Activated effector memory CD4-positive, alpha-beta T cell treated with Interleukin-2 at 50 U/mL for 16 hours (primary cell): ENCODE results near the gene CIAO3.
A peak's percentile ranks its signal among the peaks of the same experiment; 100 is the strongest.
"Not testable (repeated sequence)": the region's sequence is repeated elsewhere in the genome, so short reads cannot be mapped to it uniquely, and the experiment has no call there.

Source experiments
- DNase-seq: peaks from one replicate; pipeline ENCODE4 v3.0.0-alpha.2; 2020

Gene CIAO3

DNA sequence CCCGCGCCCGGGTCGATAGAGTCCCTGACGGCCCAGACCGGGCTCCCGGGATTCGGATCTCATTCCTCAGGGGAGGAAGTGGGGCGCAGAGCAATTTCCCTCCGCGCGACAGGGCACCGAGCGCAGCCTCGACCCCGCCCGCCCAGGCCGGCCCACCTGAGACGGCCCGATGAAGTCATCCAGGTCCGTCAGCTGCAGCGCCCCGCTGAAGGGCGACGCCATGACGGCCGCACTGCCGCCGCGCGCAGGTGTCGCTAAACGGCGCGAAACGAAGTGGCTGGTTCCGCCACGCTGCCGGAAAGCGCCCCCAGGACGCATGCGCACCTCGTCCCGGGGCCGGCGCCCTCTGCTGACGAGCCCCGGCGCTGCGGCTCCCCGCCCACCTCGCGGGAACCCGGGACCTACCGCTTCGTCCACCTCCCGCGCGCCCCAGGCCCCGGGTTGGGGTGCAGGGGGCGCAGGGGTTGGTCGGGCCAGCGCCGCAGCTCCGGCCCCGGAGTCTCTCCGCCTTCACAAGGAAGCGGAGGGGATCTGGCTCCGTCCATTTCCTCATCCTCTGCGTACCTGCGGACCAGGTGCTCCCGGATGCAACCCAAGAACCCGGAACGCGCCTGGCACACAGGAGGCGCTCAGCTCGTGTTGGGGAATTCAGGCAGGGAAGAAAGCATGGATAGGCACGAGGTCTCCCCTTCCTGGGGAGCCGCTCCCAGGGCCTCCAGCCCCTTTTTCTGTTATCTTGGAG, at the start of gene CIAO3:
CIAO3 (minus strand) TSS at position 234 of the 742 bp plus-strand sequence; CDS start at position 222, 12 bp downstream.
- peak; percentile 85 for DNase-seq

DNA sequence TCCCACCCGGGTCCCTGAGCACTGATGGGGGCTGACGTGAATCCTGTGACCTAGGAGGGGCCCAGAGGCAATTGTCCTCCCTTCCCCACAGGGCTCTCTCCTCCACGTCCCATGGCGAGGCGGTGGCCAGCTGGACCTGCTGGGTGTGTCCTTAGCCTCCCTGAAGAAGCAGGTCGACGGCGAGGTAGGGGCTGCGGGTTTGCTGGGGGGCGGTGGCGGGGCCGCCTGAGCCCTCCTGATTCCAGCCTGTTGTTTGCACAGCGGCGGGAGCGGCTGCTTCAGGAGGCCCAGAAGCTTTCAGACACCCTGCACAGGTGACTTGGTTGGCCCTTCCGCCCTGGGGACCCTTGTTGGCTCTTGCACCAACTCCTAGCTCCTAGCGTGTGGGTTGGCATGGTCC, 49.3 kb upstream of the CIAO3 start:
- no peak for DNase-seq

DNA sequence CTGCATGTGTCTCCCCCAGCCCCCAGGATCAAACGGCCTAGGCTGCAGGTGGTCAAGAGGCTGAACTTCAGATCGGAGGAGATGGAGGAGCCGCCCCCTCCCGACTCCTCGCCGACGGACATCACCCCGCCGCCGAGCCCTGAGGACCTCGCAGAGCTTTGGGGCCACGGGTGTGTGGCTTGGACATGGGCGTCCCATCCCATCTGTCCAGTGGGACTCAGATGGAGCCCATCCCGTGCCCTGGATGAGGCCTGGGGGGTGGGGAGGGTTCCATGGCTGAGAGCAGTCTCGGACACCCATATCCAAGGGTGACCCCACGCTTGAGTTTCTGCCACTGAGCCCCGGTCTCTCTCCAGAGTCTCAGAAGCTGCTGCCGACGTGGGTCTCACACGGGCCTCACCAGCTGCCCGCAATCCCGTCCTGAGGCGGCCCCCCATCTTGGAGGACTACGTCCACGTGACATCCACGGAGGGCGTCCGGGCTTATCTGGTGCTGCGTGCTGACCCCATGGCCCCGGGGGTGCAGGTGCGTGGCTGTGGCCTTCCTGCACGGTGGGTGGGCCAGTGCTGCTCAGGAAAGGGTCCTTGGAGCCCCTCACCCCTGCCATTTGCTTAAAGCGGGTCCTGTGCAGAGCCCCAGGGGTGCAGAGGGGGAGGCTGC, 48.5 kb upstream of the CIAO3 start:
- DNase-seq: no peak

DNA sequence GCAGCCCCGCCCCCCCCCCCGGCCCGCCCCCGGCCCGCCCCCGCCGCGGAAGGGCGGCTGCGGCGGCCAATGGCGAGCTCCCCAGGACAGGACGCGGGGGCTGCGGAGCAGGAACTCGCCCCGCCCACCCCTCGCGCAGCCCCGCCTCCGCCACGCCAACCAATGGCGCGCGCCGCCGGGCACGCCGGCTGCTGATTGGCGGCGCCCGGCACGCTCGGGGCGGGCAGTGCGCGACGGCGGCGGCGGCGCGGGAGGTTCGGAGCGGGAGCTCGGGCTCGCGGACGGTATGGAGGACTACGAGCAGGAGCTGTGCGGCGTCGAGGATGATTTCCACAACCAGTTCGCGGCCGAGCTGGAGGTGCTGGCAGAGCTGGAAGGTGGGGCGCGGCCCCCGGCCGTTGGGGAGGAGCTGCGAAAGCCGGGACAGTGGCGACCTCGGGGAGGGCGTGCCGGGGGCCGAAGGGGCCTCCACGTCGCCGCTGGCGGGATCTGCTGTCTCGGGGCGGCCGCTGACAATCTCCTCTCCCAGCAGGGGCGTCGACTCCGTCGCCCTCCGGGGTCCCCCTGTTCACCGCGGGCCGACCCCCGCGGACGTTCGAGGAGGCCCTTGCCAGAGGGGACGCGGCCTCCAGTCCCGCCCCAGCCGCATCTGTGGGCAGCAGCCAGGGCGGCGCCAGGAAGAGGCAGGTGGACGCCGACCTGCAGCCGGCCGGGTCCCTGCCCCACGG, 47.8 kb upstream of the CIAO3 start, which contains the start of gene CHTF18:
CHTF18 (plus strand) TSS at position 222 of the 728 bp plus-strand sequence; CDS start at position 287, 65 bp downstream.
- peak; percentile 96 for DNase-seq

DNA sequence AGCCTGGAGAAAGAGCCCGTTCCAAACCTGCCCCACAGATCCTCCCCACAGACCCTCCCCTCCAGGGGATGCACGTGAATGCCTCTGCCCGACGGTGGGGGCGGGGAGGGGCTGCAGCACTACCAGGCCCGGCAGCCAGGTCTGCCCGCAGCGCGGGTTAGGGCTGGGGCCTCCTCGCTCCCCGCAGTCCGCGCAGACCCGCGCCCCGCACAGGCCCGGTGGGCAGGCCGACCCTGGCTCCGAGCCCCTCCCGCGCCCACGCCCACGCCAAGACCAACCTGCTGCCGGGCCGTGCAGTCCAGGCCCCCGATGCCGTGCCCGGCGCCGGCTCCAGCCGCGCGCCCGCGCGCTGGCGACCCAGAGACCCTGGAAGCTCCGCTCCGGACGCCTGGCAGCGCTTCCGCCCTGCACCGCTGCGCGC, 47.2 kb upstream of the CIAO3 start, which contains the start of gene RPUSD1:
RPUSD1 (minus strand) TSS at position 404 of the 421 bp plus-strand sequence. CDS start 644 bp downstream, outside the sequence.
- no peak for DNase-seq

DNA sequence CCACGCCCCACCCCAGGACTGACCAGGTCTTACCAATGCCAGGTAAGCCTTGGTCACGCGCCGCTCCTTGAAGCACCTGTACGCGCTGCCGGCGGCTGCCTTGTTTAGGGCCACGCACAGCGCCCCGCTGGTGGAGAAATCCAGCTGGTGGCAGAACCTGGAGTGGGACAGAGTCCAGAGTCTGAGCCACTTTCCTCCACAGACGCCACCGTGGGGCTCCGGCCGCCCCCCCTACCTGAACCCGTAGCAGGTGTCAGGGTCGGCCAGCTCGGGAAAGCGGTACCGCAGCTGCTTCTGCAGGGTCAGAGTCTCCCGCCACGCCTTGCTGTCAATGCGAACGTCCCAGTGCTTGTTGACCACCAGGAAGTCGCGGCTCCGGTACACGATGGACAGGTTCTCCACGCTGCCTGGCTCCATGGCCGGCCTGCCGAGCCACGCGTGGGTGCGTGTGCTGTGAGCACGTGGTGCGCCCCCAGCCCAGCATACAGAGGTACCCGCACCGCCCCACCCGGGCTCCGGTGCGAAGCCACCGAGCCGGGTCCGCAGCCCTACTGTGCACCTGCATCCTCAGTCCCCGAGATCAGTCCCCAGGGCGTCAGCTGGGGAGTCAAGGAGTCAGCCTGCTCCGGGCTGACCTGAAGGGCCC, 46.6 kb upstream of the CIAO3 start:
- no peak for DNase-seq

DNA sequence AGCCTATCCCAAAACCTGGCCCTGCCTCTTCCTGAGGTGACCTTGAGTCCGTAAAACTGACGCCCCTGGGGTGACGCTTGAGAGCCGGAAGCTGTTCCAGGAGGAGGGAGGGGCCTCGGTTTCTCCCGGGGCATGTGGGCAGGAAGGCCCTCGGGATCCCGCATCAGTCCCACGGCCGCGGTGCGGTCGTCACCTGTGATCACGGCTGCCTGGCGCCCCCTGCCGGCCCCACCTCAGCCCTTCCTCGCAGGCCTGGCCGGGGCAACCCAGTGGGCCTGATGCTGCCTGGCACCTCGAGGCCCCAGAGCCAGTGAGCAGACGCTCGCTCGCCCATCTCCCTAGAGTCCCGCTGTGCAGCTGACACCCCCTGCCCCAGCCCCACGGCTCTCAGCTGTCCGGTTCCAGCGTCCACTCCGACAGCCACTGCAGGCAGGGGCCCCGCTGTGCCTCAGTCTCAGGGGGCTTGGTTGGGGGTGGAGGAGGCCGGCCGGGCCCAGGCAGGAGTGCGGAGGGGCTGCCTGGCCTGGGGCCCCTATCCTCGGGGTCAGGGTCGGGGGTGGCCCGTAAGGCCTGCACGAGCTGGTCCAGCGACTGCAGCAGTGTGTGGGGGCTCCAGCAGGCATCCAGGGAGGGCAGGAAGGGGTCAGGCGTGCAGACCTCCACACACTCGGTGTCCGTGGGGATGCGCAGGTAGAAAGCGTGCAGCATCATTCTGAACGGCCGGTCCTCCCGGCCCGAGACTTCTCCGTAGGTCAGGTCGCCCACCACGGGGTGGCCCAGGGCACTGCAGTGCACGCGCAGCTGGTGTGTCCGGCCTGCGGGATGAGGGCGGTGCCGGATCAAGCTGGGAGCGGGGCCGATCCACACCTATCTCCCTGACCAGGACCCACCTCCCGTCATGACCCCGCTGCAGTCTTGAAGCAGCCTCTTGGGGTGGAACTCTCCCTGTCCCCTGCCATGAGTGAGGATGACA, 45.1 kb upstream of the CIAO3 start:
- DNase-seq: peak; percentile 56

DNA sequence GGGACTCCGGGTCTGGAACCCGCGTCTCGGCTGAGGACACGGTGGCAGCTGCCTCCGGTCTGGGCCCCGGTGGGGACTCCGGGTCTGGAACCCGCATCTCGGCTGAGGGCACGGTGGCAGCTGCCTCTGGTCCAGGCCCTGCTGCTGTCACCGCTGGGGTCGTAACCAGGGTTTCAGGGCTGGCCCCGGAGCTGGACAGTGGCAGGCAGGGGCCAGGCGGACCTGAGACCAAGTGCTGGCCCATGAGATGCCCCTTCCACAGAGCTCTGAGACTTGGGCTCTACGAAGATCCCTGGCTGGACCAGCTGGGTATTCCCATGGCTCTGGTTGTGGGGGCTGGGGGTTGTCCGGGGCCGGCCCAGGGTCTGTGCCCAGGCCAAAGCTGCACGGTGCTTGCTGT, 43.6 kb upstream of the CIAO3 start:
- DNase-seq: no peak

DNA sequence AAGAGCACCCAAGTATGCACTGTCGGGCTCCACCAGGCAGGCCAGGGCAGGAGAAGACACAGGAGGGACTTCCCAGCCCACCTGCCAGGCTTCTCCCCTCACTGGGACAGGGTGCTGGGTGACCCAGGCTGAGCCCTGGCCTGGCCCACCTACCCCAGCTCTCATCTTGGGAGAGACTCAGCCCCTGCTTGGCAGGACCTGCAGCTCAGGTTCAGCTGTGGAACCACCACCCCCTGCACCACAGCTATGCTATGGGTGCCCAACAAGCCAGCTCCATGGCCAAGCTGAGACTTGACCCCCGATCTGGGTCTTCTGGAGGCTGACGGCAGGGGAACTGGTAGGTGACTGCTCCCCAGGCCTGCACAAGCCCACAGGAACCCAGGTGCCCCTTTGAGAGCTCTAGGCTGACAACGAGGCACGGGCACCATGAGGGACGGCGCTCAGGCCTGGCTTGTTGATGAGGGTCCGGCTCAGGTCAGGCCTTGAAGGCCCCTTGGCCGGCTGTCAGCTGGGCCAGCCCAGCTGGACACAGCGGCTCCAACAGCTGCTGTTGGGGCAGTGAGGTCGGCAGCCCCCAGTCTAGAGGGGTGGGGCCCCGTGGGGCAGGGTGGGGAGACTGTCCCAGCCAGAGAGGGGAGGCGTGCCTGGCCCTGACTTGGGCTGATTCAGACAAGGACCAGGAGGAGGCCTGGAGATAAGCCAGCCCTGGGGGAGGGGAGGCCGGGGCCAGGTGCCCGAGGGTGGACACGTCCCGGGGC, 42.8 kb upstream of the CIAO3 start:
- no peak for DNase-seq

DNA sequence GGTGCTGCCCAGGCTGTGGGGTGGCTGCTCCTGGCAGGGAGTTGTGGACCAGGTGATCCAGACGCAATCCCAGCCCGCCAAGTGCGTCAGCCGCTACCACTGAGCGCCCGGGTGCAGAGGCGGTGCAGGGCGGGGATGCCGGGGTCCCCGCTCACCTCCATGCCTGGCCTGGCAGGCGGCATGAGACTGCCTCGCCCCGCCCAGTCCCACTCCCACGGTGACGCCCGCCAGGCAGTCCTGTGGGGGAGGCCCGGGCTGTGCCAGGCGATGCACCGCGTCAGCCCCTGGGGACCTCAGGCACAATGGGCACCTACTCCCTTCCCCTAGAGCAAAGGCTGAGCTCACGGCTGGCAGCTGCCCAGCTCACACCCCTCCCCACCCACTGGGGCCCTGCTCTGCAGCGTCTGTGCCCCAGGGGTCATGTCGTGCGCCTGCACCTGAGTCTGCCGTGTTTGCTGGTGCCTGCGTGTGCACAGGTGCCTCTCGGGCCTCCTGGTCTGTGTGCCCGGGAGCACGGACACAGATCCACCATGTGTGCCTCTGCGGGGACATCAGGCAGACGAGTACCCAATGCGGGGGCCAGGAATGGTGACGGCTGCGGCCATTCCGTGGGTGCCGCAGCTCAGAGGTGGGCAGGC, 42.1 kb upstream of the CIAO3 start:
- DNase-seq: no peak

DNA sequence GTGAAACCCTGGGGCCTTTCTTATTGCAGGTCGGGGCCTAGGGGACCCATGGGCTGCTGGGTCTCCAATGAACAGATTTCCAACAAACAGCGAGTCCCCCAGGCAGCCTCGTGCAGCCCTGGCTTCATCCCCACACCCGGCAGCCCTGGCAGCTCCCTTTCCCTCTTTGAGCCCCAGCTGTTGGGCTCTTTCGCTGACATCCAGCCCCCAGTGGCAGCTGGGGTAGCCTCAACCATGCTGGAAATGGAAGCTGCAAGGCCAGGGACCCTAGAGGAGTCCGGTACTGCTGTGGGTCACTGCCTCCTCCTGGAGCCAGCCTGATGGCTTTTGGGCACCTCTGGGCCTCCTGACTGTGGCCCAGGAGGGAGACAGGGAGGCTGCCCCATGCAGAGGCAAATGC, 41.5 kb upstream of the CIAO3 start:
- DNase-seq: no peak

DNA sequence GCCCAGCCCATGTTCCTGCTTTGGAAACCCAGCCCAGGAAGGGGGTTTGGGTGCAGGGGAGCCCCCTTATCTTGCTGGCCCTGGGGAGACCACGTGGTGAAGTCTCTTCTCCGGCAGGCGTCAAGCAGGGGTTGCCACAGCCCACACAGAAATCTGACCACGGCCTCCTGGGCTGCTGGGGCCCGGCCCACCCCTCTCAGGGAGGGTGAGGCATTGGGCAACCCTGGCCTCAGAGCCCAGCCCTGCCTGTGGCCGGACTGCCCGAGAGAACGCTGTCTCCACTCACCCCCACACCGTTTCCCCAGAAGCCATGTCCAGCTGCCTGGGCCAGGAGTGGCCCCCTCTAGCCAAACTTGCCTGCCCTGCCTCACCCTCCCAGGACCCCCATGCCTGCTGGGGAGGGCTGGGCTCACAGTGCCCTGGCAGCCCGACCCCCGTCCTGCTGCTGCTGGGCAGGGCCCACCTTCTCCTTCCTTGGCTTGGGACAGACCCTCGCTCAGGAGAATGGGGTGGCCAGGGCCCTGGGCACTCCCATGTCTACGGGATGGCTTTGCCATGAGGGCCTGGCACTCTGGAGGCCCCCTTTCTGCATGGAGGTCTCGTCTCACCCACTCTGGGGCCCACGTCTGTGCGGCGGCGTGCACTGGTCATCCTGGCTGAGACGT, 40.7 kb upstream of the CIAO3 start:
- no peak for DNase-seq

DNA sequence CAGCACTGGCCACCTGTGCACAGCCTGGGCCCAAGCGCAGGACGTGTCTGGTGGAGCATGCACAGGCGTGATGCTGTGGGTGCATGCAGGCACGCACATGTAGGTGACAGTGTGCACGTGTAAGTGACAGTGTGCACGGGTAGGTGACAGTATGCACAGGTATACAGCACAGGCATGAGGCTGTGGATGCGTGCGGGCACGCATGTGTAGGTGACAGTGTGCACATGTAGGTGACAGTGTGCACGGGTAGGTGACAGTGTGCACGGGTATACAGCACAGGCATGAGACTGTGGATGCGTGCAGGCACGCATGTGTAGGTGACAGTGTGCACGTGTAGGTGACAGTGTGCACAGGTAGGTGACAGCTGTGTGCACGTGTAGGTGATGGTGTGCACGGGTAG, 39.5 kb upstream of the CIAO3 start:
- DNase-seq: no peak

DNA sequence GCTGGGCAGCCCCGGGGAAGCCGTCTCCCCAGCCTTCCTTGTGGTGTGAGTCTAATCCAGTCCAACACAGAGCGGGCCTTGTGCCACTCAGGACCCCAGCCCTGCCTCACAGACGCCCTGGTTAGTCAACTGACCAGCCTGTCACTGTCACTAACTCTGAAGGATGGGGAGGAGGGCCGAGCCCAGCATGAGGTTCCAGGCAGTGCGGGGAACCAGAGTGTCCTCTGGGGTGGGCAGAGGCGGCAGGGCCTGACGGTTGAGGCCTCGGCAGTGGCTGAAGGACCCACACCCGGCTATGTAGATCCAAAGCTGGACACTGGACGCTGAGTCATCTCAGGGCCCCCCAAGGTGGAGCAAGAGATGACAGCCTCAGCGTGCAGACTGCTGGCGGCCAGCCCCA, 38.8 kb upstream of the CIAO3 start:
- no peak for DNase-seq

DNA sequence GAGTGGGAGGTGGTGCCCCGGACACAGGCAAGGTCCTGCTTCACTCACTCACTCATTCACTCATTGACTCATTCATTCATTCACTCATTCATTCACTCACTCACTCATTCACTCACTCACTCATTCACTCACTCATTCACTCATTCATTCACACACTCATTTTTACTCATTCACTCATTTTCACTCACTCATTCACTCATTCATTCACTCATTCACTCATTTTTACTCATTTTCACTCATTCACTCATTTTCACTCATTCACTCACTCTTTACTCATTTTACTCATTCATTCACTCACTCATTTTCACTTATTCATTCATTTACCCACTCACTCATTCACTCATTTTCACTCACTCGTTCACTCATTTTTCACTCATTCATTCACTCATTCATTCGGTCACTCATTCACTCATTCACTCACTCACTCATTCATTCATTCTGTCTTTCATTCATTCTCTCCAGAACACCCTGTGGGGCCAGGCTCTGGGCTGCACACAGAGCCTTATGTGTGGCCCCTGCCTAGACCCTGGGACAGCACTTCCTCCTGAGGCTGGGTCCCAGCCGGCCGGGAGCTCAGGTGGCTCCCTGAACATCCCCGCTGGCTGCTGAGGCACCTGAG, 38.2 kb upstream of the CIAO3 start:
- DNase-seq: no peak

DNA sequence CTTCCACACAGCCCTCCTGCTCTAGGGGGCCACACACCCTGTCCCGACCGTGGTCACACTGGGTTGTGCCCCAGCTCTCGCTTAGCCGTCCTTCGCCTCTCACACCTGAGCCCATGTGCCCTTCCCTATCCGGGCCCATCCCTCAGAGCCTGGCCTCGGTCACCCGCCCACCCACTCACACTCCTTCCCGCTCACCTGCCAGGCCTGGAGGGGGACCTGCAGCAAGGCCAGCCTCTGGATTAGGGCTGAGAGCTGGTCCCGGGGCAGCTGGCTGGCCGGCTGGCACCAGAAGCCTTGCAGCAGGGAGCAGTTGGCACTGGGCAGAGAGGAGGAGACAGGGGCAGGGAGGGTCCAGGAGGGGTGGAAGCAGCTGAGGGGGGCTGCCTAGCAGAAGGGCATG, 37.6 kb upstream of the CIAO3 start:
- no peak for DNase-seq

DNA sequence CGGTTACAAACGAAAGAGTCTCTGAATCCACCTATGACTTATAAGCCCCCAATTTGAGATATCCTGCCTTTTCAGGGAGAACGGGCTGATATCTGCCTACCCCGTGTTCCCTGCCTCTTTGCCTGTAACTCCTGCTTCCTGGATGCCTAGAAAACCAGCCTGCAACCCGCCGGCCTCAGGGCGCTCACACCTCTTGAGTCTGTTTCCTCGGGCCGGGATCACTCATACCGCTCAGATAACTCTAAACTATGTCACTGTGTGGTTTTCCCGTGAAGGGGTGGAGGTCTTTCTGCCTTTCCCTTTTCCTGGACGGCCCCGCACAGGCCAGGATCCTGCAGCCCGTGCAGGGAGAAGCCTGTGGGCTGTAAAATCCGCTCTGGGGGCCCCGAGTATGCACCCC, 37.0 kb upstream of the CIAO3 start:
- no peak for DNase-seq

DNA sequence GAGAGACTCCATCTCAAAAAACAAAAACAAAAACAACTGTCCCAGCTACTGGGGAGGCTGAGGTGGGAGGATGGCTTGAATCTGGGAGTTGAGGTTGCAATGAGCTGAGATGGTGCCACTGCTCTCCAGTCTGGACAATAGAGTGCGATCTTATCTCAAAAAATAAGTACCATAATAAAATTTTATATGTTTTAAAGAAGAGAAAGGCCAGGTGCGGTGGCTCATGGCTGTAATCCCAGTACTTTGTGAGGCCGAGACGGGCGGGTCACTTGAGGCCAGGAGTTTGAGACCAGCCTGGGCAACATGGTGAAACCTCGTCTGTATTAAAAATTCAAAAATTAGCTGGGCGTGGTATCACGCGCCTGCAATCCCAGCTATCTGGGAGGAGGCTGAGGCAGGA, 36.0 kb upstream of the CIAO3 start:
- DNase-seq: no peak

DNA sequence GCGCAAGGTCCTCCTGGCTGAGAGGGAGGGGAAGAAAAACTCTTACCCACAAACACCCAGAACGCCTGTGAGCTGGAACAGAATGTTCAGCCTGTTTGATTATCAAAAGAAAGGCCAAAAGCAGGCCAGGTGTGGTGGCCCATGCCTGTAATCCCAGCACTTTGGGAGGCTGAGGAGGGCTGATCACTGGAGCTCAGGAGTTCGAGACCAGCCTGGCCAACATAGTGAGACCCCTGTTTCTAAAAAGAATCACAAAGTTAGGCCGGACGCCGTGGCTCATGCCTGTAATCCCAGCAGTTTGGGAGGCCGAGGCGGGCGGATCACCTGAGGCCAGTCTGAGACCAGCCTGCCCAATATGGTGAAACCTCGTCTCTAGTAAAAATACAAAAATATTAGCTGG, 35.5 kb upstream of the CIAO3 start:
- not testable (repeated sequence) for DNase-seq
